Stimulated activated CD8-positive, alpha-beta memory T cell treated with anti-CD3 and anti-CD28 coated beads, Interleukin-7, amount 100 ng/mL, for 48 hours (primary cell): ENCODE measurements around the gene LPAR1.

Experiments used
- DNase-seq, 2 donors: peaks; one replicate each; pipeline ENCODE4 v3.0.0-alpha.2; 2020; ENCODE audit warnings: low read depth in 1 of 2; ENCODE audit errors: extremely low read depth in 1 of 2

The LPAR1 gene

DNA sequence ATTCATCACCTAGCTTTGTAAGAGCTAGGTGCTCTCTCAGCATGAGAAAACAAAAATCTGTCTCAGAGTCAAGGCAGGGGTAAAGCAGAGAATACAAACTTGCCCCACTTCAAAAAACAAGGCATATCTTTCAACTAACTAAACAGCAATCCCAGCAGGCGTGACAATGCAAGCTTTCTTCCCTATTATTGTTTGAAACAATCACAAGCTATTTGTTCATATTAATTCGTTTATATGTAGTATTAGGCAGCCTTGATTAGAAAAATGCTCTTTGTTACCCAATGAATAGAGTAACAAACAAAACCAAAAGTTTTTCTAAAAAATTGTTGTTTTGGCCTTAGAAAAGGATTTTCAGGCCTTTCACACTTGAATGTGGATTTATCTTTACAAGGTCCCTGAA is 71.1 kb downstream of the LPAR1 start:
- no peak for DNase-seq

DNA sequence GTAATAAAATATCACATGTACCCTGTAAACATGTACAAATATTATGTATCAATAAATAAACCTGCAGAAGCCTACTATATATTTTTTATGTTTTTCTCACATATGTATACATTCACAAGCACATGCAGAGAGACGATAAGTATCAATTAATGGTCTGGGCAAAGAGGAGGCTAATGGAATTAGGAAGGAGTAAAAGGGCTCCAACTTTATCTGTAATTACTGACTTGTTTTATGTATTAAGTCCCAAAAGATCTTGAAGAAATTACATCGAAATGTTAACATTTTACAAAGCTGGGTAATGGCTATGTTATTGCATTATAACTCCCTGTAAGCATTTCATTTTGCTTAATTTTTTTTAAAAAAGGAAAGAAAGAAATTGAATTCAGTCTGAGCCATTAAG is 78.0 kb downstream of the LPAR1 start:
- DNase-seq: no peak

DNA sequence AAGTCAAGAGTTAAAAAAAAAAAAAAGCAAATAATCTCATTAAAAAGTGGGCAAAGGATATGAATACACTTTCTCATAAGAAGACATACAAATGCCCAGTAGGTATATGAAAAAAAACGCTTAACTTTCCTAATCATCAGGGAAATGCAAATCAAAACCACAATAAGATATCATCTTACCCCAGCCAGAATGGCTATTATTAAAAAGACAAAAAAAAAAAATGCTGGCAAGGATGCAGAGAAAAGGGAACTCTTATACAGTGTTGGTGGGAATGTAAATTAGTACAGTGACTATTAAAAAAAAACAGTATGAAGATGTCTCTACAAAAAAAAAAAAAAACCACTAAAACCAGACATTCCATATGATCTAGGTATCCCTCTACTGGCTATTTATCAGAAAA is 79.4 kb downstream of the LPAR1 start:
- DNase-seq: no peak

DNA sequence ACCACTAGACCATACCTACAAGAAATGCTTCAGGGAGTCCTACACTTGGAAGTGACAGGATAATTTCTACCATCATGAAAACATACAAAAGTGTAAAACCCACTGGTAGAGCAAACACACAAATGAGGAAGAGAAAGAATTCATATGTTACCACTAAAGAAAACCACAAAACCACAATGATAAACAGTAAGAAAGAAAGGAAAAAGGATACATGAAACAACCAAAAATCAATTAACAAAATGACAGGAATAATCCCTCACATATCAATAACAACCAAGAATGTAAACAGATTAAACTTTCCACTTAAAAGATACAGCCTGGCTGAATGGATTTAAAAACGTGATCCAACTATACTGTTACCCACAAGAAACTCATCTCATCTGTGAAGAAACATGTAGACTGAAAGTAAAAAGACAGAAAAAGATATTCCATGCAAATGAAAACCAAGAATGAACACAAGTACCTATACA is 83.4 kb downstream of the LPAR1 start:
- DNase-seq: no peak

DNA sequence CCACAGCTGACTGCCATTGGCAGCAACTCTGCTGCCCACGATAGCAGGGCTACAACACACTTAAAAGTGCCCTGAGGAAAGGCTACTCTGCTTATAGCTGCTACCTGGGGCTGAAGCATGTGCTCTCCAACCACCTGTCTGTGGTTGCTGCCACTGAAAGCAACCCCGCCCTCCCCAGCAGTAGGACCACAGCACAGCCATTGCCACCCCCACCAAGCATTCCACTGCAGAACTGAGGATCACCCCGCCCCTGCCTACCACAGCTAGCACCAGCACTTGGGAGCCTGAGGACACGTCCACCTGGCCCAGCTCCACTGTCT is 85.8 kb downstream of the LPAR1 start:
- no peak for DNase-seq

DNA sequence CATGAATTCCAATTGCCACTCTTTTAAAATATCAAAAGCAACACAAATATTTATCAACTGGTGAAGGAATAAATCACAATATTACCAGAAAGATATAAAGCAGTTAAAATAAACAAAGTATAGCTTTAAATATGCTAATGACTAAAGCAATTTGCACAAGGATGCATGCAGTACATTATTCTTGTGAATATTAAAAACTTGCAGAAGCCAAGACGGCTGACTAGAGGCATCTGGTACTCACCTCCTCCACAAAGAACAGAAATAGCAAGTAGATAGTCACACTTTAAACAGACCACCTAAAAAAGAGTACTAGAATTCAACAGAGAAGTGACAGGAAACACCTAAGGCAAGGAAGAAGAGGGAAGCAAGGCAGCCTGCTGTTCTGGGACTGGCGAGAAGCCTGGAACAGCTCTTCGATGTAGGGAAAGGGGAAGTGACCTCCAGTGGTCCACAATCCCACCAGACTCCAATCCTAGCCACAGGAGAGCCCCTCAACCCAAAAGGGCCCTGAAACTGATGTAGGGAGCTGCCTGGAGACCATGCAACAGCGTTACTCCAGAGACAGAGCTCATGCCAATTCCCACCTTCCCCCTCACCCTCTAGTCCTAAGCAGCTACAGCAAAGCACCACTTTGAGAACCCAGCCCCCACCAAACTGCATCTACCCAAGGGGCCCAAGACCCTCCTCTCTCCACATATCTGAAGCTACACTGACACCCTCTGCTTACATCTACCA is 86.3 kb downstream of the LPAR1 start:
- DNase-seq: no peak

DNA sequence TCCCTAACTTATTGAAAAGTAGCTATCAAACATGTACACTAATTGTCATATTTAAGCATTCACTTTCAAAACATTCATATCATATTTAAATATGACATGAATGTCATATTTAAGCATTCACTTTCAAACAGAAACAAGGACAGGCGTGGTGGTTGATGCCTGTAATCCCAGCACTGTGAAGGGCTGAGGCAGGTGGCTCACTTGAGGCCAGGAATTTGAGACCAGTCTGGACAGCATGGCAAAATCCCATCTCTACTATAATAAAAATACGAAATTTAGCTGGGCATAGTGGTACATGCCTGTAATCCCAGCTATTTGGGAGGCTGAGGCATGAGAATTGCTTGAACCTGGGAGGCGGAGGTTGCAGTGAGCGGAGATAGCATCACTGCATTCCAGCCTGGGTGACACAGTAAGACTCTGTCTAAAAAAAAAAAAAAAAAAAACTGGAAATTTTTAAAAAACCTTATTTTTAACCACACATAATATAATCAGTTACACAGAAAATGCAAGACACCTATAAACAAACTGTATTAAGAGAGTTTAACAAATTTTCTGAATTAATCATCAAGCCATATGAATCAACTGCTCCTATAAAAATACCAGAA is 88.1 kb downstream of the LPAR1 start:
- no peak for DNase-seq

DNA sequence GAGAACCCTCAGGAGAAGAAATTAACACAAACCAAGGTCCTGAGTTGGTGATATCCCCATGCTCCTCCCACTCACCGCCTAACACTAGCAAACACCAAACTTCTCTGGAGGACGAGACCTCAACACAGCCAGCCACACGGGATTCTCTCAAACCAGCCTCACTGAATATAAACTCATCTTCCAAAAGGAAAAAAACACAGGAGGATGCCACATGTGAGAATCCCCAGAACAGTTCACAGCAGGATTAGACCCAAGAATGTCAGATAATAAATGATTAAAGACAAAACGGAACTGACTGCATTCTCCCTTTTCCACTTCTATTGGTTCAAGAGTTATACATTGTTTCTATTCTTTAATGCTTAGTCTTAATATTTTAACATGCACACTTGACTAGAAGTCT is 89.2 kb downstream of the LPAR1 start:
- DNase-seq: no peak

DNA sequence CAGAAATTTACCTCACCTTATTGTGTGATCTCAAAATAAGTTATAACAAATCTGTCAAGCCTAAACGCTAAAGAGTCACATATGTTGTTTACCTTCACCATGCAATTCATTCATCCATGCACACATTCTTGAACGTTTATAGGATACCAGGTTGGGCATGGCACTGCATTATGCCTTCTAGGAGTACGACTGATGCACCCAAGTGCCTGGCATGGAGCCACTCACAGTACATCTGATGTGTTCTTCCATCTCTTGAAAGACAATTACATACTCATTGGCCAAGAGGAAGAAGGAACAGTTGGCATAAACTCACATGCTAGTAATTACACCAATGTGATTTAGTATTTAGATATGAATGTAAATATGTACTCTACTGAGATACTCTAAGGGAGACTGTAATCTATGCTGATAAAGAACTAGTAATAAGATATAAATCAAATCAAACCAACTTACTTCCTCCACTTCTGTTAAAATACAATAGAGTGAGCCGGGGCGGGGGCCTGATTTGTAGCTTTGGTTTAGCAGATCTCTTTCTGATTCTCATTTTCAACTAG is 90.7 kb downstream of the LPAR1 start:
- no peak for DNase-seq

DNA sequence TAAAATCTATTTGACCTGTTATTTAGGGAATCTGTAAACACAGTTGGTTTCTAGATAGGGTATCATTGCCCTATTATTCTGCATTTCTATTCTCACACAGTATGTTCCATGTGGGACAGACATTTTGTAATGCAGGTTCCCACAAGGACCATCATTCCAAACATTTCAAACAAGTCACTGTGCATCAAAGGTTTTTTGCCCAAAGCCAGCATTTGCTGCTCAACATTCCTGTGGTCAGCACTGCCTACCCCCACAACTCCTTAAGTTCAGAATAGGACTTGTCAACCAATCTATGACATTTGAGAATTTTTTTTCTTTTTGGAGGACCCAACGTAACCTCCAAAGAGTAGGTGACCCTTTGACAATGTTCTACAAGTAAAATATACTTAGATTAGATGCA is 95.7 kb downstream of the LPAR1 start:
- DNase-seq: no peak

DNA sequence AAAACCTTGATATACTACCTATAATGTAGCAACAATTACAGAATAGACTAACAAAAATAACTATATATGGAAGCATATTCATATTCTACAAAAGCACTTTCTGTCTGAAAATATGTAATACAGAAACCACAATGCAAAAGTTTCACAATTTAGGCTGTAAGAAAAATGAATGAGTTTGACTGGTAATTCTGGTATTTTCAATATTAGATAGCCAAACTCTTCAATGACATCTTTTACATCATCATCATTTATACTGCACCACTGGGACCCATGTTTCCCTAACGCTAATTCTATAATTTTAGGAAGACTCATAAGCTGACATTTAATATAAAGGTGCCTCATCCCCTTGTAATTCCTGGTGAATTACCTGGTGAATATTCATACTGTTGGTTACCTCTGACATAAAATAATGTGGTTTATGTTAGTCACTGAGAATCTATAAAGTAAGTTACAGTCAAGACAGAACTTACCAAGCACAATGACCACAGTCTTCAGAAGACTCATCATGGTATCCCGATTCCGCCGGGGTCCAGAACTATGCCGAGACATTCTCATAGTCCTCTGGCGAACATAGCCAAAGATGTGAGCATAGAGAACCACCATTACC is 97.2 kb downstream of the LPAR1 start:
- DNase-seq: no peak

DNA sequence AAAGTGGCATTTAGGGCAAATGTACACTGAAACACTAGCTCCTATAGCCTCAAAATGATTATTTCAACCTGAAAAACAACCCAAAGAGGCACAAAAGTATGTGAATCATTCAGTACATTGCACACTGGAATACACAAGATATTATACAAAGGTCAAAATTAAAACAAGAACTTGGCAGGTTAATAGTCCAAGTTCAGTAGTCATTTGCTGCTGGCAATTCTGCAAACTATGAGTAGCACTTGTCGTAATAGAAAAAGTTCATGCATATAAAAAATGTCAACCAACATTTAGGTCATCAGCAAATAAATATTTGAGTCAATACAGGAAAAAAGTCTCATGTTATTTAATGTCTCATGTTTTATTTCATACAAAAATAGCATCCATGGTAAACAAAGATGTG is 98.7 kb downstream of the LPAR1 start:
- no peak for DNase-seq

DNA sequence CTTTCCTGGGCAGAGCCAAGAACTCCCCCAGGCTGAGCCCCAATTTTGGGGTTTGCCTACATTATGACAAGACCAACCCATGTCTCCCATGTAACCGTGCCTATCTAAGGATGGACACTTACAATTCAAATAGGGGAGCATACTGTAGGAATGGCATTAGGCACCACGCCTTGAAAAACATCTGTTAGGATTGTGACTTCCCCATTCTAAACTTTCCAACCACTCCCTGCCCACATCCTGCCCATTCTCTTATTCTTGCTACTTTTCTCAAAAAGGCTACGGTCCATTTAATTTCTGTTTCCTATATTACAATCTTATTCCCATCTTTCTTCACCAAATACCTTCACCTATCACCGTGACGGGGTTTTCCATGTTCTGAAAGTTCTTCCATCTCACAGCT is 99.2 kb downstream of the LPAR1 start:
- no peak for DNase-seq

DNA sequence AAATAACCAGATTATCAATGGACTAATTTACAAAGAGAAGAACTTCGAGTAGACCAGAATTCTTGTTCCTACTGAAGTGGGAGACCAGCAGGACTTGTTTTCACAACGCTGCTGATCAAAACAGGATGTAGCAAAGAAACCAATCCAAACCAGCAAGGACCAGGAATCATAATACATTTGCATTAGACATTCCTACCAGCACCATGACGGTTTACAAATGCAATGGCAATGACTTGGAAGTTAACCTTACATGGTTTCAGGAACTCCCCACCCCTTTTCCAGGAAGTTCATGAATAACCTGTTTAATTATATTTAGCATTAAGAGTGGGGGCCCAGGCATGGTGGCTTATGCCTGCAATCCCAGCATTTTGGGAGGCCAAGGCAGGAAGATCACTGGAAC is 100.0 kb downstream of the LPAR1 start:
- no peak for DNase-seq

DNA sequence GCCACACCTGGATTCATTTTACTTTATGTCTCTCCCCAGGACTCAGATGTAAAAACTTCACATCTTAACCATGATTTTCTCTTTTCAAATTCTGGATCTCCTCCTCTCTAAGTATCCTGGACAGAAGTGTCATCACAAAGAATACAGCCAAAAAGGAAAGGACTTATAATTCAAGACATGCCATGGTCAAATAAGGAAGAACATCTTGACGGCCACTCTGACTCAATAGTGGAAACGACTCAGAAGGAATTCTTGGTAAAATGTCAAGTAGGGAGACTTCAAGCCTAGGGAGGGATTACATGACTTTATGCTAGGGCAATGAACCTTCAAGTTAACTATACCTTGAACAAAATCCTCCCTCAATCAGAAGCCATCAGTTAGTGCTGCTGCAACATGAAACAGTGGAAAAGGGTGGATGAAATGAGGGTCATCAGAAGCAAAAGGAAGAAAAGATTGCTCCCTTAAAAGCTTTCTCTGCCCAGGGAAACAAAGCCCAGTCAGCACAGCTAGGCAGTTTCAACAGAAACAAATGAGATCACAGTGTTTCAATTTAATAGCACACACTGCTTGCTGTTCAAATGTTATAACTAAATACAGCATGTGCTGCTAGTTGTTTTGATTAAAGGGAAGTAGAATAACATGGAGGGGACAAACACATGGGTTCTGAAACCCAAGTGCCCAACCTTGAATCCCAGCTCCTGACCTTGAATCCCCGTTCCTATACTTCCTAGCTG is 101.4 kb downstream of the LPAR1 start:
- no peak for DNase-seq

DNA sequence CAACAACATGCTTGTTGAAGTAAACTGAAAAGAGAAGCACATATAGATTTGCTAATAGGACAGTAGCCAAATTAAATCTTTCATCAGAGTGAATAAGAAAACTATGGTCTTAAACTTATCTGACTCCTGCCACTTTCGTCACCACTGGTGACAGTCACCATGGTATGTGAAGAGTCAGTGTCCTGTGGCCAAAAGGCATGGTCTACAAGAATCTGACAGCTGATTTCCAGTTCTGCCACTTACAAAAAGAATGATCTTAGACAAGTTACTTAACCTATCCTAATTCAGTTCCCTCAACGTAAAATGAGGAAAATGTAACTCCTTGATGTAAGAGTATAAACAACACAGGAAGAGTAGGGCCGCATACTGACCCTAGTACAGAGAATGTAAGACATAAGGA is 102.0 kb downstream of the LPAR1 start:
- no peak for DNase-seq

DNA sequence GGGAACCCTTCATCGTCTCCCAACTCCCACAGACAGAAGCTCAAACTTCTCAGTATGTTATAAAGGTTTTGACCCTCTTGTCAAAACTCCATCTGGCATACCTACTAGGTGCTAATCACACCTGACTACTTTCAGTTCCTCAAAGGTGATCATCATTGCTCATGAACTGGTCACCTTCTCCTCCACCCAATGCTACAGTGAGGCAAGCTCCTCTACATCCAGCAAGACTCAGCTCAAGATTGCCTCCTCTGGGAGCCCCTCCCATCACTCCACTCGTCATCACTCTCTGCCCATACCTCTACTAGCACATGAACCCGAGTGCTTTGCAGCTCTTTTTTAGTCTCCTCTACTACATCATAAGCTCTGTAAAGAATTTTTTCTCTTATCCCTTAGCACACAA is 102.4 kb downstream of the LPAR1 start:
- no peak for DNase-seq

DNA sequence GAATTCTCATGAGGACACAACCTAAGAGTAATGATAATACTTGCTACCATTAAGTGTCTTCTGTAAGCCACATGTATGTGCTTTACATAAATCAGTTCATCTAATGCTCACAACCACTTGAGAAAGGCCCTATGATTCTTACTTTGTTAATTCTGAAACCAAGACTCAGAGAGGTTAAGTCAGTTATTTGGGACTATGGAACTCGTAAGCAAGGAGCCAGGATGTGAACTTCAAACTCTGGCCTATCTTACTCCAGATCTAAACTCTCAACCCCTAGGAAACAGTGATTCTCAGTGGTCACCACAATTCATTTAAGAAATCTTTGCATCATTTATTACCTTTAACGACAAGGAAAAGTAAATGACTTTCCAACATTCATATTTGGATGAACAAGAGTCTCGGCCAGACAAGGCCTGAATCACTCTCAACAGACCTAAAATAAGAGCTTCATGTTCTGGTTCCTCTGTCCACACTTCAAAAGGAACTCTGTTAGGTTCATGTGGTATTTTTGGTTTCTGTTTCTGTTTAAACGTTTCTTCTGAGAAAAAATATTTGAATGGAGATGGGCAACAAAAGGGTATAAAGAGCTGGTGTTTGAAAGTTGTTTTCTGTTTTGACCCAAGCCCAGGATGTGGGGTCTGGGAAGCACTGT is 104.8 kb downstream of the LPAR1 start:
- no peak for DNase-seq

DNA sequence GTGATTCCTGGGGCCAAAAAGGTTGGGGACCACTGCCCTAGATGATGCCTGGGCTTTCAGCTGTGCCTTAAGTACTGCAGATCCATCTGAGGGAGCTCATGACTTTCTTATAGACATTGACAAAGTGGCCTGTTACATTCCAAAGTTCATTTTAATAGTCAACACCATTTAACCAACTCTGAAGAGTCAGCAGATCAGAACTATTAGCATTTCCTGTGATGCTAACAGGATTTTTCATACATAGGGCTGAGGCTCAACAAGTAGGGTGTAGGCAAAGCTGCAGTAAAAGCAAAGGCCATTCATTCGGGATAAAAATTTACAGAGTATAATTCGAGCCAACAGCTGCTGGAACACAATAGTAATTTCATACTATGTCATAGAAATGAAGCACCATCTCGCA is 105.4 kb downstream of the LPAR1 start:
- DNase-seq: no peak

DNA sequence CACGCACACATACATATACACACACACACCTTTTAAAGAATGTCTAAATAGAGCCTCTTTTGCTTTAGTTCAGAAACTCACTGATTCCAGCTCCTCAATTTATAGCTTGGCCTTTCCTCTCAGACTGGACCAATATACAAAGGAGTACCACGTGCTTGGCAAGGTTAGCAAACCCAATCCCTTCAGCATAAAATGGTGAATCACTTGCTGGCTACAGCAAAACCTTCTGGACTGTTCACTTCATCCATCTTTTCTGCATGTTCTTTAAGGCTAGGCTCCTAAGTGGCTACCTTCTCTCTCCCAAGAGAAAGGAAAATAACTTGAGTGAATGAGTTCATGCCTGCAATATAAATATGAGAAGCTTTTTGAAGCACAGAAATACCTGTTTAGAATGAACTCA is 109.7 kb downstream of the LPAR1 start:
- no peak for DNase-seq

DNA sequence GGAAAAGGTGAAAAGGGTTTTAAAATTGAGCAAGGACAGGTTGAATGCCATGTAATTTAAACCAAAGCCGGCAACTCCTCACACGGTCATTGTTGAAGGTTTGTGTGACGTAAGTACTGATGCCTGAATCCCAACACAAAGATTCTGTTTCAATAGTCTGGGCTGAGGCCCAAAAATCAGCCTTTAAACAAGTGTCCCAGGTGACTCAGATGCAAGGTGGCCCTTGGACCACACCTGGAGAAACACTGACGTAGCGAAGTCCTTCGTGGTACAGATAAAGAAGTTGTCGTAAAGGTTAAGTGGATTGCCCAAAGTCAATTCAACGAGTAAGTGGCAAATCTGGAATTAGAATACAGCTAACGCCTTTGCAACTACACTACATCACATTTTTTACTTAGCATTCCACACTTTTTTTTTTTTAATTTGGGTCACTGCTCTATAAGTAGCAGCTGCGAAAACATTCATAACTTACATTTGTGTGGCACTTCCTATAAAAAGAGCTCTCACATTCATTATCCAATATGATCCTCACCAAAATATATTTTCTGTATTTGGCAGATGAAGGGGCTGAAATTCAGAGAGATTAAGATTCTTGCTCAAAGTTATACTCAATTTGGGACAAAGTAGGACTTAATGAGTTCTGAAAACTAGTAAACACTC is 111.3 kb downstream of the LPAR1 start:
- DNase-seq: no peak
